Stimulated activated CD4-positive, alpha-beta T cell treated with anti-CD3 and anti-CD28 coated beads, Interleukin-12 subunit alpha, Interleukin-12 subunit beta, amount 100 ng/mL, for 48 hours (primary cell): ENCODE data around the gene CLIP4.

Experiments used
- DNase-seq, 3 donors: peaks; one replicate each; pipeline ENCODE4 v3.0.0-alpha.2; 2020; ENCODE audit warnings: low read depth in 2 of 3, low spot score in 1 of 3

The CLIP4 gene

DNA sequence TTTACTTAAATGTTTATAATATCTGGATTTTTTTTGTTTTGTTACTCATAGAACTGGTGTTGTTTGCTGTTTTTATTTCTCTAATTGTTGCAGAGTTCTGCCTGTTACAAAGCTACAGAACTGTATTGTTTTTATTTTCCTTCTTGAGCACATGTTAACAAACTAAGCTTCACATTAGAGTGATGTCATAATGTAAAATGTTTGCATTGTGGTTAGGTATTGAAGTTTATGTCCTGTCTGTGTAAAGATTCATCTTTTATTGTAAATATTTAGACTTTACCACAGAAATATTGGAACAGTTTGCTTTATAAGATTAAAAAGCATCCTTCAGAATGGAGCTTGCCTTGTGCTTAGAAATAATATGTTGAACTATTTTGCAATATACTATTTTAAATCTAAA lies 67.7 kb downstream of the CLIP4 start:
- DNase-seq: no peak

DNA sequence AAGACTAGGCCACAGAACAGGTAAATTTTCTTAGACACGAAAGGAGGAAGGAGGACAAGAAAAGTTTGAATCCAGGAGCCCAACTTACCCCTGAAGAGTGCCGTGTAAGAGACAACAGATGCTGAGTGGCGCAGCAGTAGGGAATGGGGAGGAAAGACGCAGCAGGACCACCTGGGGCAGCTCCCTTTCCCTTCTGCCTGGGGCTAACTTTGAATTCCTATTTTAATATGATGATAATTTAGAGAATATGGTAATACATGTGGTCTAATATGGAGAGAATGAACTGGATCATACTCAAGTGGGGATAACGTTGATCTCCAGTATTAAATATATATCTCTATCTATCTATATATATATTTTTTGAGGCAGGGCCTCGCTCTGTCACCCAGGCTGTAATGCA lies 69.3 kb downstream of the CLIP4 start:
- no peak for DNase-seq

DNA sequence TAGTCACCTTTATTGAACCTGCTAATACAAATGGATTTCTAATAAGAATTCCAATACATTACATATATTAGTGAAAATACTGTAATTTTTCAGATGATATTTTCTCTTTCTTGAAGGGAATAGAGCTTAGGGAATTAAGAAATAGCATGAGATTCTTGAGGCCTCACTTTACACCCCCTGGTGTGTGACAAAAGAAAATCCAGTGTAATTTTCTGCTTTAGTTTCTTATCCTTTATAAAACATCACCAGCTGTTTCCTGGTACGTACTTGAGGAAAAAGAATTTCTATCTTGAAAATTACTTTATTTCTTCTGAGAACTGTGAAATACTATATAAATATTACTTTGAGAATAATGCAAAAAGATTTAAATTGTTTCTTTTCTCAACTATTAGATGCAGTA lies 71.6 kb downstream of the CLIP4 start:
- no peak for DNase-seq

DNA sequence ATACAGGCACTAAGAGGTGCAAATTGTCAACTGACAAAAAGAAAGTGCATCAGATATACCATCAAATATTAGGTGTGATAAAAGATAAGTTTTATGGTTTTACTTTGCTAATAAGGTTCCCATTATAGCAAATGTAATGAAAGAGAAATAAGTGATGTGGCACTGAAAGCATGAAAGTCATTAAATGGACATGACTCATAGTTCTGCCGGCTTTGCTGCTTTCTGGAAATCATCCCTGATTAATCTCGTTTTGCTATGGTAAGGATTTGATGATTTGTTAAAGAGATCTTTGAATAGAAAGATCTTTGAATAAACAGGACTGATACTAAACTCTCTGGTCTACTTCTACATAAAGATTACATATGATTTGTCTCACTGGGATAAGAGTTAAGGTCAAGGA lies 72.7 kb downstream of the CLIP4 start:
- DNase-seq: no peak

DNA sequence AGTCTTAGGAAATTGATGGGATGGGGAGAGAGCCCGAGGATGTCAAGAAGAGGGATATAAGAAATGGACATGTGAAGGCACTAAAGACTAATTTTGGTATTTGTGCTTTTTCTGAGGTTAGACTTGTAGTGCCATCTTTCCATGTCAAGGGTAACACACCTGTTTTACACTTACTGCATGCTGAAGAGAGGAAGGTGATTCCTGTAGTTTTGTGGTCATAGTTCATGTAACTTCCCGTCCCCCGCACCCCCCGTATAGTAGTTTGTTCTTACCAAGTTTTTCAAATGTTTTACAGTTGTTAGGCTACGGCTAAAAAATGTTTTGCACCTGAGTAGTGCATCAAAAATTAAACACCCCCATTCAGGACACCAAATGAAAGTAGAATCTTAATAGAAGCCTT lies 73.8 kb downstream of the CLIP4 start:
- no peak for DNase-seq

DNA sequence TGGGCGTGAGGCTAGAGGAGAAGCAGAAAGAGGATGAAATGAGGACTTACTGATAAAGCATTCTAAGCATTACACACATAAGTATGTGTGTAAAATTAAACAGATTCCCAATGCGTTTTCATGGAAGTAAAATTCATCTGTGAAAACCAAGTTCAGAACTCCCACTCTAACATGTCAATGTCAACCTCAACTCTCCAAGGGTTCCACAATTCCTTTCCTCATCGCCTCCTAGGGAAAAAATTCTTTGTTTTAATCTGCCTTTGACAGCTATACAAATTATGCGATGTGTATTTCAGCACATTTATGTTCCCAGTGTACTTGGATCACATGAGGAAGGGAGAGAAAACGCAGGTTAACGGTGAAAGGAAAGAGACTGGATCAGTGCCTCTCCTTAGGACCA lies 76.6 kb downstream of the CLIP4 start:
- DNase-seq: no peak

DNA sequence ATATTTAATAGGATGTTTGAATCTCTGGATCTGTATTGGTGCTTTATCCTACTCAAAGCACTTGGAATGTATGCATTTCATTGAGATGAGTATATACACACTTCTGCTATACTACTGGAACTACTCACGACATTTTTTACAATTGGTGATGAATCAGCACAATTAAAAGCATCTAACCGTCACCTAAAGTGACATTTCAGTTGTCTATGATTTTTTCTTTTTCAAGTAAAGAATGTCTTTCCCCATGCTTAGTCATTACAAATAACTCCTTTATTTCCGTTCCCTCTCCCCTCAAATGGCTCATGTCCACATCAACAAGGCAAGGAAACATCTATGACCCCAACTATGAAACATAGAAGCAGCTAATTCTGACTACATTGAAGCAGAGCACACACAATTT lies 77.3 kb downstream of the CLIP4 start:
- no peak for DNase-seq

DNA sequence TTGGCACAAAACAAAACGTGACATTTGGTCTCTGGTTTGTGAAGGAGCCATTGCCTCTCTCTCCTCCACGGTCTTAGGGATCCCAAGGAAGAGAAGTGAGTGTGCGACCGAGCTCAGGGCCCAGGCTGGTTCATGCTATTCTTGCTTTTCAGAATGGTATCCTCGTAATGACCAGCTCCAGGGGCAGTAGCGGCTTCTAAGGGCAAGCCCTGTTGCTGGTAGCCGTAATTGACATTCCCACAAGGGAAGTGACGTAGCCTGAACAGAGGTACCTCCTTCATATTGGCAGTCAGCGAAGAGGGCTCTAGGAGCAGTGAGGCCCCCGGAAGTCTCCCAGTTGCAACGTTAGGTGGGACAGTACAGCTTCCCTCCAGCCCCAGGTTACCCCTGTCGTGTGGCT lies 77.9 kb downstream of the CLIP4 start:
- DNase-seq: no peak

DNA sequence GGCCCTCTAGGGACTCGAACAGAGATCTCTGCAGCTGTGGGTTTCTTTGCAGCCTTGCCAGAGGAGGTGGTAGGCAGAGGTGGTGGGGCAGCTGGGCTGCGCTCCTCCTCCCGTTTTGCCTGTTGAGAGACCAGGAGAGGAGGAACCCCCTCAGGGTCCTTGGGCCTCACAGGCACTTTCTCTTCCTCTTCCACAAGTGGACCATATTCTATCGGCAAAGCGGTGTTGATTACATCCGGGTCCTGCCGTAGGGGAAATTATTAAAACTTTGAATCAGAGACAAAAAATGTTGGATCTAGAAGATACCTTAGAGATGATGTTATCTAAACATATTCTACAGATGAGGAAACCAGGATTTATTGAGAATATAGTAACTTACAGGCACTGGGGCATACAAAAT lies 78.5 kb downstream of the CLIP4 start:
- DNase-seq: no peak

DNA sequence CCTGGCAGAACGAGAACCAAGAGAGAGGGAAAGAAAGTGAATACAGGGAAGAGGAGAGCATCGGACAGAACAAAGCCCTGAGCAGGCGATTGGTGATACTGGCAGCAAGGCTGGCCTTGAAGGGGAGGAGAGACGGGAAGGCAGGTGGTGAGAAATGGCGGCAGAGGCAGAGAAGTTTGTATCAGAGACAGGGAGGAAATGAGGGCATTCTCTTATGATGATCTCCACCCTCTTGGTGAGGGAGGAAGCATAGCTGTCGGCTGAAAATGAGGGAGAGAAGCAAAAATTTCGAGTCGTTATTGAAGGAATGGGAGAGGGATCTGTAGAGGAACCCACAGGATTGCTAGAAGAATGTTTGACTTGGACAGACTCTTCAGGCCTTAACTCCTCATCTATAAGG lies 80.6 kb downstream of the CLIP4 start:
- DNase-seq: no peak

DNA sequence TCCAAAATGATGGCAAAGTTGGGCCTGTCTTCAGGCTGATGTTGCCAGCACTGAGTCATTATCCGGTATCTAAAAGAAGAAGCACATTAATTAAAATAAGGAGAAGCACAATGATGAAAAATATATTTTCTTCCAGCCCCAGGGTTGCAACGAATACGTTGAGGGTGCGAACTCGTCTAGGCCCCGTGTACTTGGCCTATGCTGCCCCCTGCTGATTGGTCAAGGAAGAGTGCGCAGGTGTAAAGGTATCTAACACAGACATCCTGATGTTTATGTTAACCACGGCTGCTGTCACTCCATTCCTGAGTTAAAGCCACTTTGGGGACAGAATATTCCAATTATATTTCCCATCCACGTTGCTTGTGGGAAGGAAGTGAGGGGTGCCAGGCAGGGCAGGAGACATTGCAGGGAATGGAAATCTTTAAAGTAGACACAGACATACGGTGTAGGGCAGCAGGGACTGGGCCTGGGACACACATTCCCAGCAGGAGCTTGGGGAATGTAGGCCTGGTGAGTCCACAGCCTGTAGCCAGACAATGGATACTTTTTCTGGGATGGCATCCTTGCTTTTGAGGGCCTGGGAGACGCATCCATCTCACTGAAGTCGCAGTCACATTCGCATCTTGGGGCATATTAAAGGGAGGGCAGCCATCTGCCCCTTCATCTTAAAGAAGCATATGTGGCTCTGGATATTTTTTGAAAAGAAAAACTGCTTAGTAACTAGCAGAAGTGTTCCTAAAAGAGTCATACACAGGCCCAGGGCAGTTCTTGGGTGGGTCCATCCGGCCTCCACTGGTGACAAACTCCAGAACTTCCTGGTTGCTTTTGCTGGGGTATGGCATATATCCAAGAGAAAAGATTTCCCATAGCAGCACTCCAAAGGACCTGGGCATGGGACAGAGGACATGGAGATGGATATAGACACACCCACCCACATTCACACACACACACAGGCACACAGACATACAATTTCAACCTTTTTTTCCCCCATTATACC lies 81.9 kb downstream of the CLIP4 start:
- peak; percentile 47 to 82 (median 67) for DNase-seq

DNA sequence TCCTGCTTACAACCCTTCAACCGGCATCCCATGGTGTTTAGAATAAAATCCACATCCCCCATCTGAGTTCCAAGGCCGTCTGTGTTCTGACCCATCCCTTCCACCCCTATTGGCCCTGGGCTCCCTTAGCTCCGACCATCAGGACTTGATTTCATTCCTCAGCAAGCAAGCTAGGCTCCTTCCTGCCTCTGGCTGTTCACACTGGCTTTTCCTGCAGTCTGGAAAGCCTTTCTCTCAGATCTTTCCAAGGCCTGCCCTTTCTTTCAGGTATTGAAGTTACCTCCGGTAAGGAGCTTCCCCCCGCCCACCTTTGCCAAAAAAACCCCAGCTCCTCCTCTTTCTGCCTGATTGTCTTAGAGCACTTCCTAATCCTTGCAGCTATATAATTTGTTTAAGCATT lies 86.8 kb downstream of the CLIP4 start:
- DNase-seq: no peak

DNA sequence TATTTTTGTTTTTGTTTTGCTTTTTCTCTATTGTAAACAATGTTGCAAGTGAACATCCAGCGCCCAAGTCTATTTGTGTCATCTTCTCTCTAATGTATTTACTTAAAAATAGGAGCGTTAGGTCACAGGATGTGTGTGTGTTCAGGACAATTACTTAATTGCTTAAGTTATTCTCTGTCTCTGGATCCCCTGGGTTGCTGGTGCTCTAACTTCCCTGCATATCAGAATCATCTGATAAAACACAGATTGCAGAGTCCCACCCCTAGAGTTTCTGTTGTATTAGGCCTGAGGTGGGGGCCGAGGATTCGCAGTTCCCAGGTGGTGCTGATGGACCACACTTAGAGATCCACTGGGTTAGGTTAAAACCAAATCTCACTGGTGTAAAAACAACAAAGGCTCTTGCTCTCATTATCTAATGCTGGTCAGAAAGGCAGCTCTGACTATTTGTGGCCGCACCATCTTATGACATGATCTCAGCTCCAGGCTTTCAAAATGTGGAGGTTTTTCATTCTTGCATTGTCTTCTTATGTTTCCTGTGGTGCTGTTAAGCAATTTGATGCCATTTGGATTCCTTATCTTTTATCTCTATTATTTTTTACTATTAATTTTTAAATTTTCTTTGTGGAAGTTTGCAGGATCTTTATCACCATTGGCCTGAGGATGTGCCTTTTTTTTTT lies 87.7 kb downstream of the CLIP4 start:
- DNase-seq: no peak

DNA sequence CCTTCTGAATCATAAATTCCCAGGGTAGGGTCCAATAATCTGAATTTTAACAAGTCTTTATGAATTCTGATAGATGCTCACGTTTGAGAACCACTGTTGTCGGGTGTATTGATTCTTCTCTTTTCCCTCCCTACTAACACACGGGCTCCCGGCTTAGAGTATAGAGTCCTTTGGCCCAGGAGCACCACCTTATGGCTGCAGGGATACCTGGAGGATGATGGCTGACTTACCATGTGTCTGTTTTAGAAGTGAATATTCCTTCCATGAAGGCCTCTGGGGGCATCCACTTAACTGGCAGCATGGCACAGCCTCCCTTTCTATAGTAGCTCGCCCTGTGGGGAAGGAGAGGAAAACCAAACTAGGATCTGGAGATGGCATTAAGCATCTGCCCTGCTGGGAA lies 91.7 kb downstream of the CLIP4 start:
- no peak for DNase-seq

DNA sequence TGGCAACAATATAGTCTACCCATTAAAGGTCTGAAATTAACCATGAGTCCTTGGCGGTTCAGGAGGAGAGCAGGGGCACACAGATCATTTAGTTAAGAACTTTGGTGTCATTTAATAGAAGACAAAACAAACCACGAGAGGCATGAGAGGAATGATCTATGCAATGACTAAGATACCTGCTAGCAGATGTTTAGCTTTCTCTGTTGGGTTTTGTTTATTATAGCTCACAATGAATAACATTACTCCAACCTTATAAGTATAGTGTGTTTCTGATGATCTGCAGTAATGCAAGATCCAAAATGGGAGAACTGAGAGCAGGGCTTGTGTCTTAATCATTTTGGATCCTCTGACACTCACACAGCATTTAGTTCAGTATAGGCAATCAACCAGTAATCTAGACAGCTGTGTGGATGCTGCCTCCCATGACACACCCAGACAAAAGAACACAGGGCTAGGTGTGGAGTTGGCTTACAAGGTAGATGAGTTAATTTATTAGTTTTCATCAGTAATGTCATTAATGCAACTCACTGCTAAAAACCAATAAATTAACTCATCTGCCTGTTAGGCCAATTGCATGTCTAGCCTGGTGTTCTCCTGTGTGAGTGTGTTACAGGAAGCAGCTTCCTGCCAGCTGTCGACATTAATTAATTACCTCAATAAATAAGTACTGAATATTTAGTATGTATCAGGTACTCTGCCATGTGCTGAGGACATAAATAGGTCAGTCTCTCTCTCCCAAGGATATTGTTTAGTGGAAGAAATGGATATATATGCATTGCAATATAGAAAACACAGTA lies 92.3 kb downstream of the CLIP4 start:
- no peak for DNase-seq

DNA sequence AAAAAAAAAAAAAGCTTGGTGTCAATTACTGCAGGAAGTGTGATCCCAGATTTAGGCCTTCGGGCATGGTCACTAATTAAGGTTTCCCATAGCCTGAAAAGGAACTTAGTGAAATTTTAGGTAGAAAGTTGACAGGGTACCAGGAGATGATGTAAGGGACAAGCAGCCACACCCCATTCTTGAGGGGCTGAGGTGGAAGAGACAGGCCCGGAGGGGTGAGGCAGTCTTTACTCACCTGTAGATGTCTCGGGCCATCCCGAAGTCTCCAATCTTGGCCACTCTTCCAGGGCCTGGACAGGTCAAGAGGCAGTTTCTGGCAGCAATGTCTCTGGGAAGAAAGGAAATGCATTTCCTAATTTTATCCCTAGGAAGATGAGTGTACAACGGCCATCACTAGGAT lies 94.3 kb downstream of the CLIP4 start:
- DNase-seq: no peak

DNA sequence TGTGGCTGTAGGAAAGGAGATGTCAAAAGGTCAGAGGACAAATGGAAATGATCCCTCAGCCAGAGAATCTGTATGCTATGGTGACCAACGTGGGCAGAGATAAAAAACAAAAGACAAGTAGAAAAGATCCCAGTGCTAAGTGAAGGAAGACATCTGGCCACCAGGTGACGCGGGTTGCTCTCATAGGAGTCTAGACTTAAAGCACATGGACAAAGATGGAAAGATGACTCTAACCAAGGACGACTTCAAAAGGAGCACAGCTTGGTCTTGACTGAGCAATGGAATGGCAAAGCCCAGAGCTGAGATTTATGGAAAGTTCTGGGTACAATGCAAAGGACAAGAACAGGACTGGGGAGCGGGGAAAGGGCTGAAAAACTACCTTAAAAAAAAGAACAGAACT lies 96.8 kb downstream of the CLIP4 start:
- DNase-seq: no peak

DNA sequence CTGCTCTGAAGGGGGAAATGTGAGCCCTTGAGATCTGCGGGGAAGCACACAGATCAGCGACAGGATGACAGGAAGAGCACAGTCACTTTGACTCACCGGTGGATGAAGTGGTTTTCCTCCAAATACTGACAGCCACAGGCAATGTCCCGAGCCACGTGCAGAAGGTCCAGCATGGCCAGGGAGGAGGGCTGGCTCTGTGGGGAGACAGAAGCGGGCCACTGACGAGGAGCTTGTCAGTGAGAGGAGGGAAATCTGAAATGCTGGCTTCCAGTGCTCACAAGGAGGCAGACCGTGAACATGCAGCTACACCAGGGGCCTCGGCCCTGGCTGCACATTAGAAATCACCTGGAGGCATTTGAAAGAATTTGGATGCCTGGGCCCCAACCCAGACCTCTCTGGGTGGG lies 98.7 kb downstream of the CLIP4 start:
- DNase-seq: no peak

DNA sequence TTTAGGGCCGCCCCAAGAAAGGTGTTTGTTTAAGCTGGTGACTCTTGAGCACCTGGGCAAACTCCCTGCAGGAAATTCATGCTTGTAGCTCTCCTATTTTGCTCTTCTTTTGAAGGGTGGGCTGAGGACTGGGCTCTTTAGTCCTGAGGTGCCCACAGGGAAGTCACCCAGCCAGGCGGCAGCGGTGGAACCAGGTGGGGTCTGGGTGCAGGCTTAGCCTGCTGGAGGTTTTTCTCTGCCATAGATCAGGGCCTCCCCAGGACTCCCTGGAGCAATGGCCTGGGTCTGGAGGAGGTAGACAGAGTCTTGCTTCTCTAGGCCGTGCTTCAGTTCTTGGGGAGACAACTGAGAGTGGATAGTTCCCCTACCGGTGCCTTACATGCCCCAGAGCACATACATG lies 99.9 kb downstream of the CLIP4 start:
- no peak for DNase-seq

DNA sequence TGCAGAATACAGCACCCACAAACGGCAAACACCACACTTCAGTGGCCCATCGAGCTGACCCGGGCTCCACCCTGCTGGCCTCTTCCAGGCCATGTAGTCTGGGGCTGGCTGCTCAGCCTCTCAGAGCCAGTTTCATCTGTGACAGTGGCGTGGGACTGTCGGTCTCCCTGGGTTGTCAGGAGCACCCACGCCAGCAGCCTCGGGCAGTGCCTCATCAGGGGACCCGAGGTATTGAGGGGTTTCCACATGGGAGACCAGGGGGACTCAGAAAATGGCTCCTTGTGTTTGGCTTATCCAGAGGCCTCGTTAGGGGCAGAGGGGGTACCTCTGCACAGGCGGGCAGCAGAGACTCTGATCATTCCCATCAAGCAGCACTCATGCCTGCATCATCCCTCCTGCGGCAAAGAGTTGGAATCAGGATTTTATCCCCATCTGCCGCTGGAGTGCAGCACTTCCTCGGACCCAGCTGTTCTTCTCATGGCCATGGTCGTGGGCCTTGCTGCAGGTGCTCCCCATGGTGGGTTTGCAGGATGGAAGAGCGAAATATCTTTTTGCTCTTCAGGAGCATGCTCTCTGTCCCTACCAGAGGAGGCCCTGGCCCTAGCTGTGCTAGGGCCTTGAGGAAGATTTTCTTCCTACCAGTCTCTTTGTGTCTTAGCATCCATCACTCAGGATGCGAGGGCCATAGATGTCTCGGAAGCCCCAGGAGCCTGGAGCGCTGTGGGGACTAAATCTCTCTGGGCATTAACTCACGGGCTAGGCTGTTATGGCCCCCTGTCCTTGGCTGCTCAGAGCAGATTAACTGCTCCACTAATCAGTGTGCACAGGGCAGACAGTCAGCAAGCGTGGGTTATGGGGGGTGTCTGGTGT lies 100.8 kb downstream of the CLIP4 start:
- DNase-seq: no peak

DNA sequence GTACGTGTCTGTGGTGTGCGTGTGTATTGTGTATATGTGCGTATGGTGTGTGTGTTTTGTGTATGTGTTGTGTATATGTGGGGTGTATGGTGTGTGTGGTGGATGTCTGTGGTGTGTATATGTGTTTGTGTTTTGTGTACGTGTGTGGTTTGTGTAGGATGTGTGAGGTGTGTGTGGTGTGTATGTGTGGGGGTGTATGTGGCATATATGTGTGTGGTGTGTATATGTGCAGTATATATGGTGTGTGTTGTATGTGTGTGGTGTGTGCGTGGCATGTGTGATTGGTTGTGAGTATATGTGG lies 101.3 kb downstream of the CLIP4 start:
- DNase-seq: no peak
